Femur (tissue), 1 donor: ENCODE results near the gene KCNC1.

Experiments
- DNase-seq: peaks from one replicate; pipeline ENCODE4 v3.0.0-alpha.2; 2017

KCNC1 gene

DNA sequence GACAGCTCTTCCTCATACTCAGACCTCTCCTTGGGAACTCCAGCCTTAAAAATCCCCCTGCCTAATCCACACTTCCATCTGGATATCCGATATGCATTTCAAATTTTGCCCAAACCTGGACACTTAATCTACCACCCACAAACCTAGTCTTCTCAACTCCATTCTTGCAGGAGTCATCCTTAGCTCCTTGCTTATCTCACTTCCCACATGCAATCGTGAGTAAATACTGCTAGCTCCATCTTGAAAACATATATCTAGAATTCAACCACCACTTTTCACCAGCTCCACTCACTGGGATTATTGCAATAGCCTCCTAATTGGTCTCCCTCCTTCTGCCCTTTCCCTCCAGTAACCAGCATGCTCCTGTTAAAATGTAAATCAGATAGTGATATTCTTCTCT lies 17.8 kb upstream of the KCNC1 start:
- no peak for DNase-seq

DNA sequence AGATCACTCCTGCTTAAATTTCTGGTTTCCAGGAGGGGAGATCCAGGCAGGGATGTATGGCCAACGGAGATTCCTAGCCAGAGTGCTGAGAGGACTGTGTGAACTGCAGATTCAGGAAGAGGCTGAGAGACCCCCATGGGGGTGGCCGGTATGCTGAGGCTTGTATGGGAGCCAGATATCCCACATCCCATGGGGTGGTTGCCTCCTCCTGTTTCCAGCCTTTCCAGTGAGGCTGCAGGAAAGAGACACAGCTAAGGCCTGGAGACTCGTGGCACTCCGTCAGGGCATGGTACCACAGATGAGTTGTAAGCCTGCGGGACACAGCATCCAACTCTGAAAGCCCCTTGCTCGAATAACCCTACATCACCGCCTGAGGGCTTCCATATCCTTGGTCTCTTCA lies 16.6 kb upstream of the KCNC1 start:
- DNase-seq, result no peak

DNA sequence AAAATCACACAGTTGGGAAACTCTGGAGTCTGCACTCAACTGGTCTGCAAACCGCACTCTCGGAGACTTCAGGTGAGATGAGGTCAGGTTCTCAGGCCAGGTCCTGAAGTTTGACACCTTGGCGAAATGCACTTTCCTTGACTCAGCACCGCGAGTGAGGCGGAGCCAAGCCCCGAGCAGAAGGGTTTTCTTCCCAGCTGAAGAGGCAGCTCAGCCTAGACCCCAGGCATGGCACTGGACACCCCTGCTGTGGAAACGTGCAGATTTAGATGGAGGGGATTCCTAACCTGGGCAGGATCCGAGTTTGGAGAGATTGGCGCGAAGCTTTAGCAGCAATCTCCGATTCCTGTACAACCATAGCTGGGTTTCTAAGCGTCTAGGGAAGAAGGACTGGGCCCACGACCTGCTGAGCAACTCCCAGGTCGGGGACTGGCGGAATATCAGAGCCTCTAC lies 16.0 kb upstream of the KCNC1 start:
- DNase-seq, result no peak

DNA sequence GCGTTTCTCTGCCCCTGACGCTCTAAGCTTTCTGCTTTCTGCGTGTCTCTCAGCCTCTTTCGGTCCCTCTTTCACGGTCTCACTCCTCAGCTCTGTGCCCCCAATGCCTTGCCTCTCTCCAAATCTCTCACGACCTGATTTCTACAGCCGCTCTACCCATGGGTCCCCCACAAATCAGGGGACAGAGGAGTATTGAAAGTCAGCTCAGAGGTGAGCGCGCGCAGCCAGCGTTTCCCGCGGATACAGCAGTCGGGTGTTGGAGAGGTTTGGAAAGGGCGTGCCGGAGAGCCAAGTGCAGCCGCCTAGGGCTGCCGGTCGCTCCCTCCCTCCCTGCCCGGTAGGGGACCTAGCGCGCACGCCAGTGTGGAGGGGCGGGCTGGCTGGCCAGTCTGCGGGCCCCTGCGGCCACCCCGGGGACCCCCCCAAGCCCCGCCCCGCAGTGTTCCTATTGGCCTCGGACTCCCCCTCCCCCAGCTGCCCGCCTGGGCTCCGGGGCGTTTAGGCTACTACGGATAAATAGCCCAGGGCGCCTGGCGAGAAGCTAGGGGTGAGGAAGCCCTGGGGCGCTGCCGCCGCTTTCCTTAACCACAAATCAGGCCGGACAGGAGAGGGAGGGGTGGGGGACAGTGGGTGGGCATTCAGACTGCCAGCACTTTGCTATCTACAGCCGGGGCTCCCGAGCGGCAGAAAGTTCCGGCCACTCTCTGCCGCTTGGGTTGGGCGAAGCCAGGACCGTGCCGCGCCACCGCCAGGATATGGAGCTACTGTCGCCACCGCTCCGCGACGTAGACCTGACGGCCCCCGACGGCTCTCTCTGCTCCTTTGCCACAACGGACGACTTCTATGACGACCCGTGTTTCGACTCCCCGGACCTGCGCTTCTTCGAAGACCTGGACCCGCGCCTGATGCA lies 15.3 kb upstream of the KCNC1 start, which contains the start of gene MYOD1:
TSS of gene MYOD1 (plus strand) at position 544 of the 910 bp plus-strand sequence. CDS start at position 756, 212 bp downstream.
- peak; percentile 76 for DNase-seq

DNA sequence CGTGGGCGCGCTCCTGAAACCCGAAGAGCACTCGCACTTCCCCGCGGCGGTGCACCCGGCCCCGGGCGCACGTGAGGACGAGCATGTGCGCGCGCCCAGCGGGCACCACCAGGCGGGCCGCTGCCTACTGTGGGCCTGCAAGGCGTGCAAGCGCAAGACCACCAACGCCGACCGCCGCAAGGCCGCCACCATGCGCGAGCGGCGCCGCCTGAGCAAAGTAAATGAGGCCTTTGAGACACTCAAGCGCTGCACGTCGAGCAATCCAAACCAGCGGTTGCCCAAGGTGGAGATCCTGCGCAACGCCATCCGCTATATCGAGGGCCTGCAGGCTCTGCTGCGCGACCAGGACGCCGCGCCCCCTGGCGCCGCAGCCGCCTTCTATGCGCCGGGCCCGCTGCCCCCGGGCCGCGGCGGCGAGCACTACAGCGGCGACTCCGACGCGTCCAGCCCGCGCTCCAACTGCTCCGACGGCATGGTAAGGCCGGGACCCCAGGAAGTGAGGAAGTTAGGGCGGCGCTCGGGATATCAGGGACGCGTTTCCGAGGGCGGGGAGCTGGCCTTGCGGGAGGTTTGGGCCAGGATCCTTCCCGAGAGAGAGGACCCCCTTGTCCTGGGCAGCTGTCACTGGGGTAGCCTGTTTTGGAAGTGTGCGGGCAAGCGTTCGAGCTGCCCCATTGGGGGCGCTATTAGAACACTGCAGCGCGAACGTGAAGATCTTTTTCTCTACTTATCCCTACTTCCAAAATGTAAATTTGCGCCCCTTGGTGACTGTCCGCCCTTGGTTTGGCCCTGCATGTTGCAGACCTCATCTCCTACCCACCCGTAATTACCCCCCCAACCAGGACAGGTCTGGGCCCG lies 14.4 kb upstream of the KCNC1 start:
- no peak for DNase-seq

DNA sequence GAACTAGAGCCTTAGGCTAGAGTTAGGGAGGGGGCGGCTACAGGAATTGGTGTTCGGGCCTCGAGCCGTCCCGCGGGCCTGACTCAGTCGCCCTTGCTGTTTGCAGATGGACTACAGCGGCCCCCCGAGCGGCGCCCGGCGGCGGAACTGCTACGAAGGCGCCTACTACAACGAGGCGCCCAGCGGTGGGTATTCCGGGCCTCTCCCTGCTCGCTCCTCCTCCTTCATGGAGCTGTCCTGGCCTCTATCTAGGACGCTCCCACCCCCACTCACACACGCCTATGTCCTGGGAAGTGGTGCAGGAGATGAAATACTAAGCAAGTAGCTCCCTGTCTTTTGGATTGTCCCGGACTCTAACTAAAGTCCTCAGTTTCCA lies 13.8 kb upstream of the KCNC1 start:
- DNase-seq, result peak; percentile 35

DNA sequence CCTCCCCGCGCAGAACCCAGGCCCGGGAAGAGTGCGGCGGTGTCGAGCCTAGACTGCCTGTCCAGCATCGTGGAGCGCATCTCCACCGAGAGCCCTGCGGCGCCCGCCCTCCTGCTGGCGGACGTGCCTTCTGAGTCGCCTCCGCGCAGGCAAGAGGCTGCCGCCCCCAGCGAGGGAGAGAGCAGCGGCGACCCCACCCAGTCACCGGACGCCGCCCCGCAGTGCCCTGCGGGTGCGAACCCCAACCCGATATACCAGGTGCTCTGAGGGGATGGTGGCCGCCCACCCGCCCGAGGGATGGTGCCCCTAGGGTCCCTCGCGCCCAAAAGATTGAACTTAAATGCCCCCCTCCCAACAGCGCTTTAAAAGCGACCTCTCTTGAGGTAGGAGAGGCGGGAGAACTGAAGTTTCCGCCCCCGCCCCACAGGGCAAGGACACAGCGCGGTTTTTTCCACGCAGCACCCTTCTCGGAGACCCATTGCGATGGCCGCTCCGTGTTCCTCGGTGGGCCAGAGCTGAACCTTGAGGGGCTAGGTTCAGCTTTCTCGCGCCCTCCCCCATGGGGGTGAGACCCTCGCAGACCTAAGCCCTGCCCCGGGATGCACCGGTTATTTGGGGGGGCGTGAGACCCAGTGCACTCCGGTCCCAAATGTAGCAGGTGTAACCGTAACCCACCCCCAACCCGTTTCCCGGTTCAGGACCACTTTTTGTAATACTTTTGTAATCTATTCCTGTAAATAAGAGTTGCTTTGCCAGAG lies 13.2 kb upstream of the KCNC1 start:
- no peak for DNase-seq

DNA sequence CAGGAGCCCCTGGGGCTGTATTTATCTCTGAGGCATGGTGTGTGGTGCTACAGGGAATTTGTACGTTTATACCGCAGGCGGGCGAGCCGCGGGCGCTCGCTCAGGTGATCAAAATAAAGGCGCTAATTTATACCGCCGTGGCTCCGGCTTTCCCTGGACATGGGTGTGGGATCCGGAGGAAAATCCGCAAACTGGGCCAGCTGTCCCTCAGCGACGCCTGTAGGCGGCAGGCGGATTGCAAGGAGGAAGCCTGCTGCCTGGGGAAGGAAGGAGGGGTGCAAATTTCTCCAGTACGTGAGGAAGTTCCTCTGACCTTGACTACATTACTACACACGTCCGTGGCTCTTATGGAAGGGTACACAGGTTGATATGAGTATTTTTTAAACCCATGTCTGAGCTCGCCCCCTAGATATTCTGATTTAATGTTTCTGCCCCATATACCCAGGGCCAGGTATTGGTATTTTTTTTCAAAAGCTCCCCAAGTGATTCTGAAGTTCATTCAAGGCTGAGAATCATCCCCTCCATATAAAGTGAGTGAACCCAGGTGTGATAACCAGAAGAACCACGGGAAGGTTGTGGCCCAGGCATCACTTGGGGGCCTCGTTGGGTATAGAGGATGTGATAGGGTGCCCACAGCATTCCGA lies 12.5 kb upstream of the KCNC1 start:
- DNase-seq, result no peak

DNA sequence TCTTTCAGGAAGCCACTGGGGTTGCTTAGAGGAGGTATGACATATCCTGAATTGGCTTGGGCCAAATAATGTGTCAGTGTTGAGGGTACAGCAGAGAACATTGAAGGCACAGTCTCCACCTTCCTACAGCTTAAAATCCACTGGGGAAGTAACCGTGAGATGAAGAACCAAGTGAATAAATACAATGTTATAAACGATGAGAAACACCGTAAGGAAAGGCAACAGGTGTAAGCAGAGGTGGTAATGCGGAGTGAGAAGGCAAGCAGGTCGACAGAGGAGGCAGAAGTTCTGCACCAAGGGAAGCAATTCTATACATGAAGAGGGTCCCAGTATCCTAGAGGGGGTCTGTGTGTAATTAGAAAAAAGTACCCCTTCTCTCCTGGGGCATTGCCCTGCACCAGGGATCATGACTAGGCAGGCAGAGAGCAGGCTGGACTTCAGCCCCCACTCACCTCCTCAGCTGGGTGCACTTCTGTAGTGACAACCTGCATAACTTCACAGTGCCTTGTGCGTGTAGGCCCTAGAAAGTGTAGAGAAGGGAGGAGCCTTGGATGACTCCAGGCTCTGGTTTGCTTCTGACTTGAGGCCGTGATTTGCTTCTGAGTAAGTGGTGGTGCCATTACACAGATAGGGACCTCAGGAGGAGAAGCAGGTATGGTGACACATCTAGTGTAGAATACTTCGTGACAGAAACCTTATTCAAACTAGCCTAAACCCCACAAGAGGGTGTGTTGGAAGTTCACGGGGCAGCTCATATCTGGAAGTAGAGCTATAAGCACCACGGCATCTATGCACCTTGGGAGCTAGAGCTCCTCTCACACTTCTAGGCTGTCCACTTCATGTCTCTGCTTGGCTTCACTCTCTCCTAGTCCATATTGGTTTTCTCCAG lies 10.3 kb upstream of the KCNC1 start:
- no peak for DNase-seq

DNA sequence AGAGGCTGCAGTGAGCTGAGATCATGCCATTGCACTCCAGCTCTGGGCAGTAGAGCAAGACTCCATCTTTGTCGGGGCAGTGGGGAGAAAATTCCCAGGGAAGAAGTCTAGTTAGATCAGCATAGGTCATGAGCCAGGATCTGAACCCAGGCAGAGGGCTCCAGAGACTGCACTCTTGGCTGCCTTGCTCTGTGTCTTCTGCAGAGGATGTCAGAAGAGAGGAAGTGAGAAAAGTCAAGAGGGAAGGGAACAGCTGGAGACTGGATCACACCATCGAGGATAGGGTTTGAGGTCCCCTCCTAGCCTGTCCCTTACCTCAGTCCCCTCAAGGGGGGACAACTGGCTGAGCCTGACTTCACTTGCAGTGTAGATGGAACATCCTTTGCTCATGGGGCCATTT lies 9.4 kb upstream of the KCNC1 start:
- no peak for DNase-seq

DNA sequence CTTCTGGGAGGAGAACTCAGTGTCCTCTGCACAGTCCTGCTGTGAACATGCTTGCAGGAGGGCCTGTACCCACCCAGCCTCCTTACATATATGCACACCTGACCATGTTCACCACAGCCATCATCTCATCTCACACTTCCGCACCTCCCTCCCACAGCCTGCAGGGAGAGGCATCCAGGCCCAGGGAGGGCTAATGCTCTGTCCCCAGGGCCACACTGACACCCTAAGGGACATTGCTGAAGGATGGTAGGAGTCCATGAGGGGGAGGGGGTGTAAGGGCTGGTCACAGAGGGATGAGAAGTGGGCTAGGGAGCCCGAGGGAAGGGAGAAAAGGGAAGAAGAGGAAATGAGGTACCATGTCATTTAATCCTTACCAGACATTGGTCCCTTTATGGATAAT lies 4.4 kb upstream of the KCNC1 start:
- no peak for DNase-seq

DNA sequence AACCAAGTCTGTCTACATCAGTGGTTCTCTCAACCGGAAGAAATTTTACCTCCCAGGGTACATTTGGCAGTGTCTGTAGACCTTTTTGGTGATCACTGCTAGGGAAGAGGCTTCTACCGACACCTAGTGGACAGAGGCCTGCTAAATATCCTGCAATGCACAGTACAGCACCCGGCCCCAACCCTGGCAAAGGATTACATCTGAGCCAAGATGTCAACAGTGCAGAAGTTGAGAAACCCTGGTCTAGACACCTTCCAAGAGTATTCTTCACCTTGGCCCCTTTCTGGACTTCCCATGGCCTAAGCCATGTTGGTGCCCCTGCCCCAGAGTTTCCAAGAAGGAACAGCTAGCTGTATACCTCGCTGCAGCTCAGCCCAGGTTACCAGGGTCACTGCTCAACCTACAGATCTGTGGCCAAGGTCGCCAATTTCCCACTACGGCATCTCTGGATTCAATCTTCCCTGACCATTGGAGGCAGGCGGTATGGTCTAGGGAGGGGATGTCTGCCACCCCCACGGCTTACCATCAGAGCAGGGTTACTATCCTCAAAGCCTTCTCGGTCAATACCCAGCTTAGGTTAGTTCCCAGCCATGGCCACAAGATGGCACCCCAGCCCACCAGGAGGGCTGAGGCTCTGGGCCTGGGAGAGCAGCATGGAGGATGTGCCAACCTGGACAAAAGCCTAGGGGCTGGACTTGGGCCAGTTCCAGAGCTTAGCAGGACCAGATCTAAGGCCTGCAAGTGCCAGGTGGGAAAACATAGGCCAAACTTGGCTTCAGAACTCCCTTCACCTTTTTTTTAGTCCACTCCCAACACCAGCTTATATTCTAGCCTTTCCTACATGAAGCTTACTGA lies 3.7 kb upstream of the KCNC1 start:
- DNase-seq, result peak; percentile 84

DNA sequence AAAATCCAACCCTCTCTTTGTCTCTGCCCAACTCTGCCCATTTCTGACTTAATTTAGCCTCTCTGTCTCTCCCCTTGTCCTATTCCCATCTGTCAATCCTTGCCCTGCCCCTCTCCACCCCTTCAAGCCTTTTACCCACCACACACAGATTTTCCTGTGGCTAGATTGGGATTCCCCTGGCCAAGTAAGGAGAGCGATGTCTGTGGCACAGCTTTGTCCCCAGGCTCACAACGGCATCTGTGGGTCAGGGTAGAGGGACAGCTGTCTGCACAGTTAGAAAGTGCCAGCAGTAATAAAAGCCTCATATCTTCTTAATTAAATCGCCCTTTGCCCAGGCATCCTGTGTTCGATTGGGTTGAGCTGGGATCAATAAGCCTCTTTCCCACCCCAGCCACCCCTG lies 1.3 kb upstream of the KCNC1 start:
- no peak for DNase-seq

DNA sequence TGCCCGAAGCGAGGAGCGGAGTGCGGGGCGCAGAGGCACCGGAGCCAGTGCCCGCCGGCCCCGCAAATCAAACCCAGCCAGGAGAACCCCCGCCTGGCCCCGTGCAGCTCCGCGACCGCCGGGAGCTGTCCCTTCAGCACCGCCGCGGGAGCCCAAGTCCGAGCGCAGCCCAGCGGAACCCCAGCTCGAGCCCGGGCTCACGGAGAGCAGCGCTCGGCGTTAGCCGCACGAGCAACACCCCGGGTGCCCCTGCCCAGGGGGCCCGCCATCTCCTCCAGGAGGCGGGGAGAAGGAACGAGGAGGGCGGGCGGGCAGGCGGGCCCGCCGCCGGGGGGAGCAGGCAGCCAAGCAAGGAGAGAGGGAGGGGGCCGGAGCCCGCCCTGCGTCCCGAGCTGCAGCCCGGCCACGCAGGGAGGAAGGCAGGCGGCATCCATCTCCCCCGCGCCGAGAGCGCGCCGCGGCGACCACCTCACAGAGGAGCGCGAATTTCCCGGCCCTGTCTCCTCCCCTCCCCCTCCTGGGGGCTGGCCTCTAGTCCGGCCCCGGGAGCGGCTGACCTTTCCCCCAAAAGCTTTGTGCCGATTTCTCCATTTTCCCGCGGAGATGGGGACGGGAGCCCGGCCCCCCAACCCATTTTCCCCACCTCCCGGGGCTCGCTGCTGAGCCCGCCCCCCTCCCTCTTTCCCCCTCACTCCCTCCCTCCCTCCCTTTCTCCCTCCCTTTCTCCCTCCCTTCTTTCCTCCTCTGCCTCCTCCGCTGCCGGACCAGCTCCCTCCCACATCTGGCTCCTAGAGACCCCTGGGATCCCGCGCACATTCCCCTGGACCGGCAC lies 621 bp downstream of the KCNC1 start:
- peak; percentile 87 for DNase-seq

DNA sequence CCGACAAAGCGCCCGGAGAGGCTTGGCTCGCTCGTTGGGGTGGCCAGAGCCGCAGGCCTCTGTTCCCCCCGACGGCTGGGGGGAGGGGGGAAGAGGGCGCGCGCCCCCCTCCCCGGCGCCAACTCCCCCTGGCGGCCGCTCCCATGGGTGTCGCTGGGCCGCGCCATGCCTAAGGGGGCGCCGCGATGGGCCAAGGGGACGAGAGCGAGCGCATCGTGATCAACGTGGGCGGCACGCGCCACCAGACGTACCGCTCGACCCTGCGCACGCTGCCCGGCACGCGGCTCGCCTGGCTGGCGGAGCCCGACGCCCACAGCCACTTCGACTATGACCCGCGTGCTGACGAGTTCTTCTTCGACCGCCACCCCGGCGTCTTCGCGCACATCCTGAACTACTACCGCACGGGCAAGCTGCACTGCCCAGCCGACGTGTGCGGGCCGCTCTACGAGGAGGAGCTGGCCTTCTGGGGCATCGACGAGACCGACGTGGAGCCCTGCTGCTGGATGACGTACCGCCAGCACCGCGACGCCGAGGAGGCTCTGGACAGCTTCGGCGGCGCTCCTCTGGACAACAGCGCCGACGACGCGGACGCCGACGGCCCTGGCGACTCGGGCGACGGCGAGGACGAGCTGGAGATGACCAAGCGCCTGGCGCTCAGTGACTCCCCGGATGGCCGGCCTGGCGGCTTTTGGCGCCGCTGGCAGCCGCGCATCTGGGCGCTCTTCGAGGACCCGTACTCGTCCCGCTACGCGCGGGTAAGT lies 1.4 kb downstream of the KCNC1 start:
- DNase-seq, result no peak

DNA sequence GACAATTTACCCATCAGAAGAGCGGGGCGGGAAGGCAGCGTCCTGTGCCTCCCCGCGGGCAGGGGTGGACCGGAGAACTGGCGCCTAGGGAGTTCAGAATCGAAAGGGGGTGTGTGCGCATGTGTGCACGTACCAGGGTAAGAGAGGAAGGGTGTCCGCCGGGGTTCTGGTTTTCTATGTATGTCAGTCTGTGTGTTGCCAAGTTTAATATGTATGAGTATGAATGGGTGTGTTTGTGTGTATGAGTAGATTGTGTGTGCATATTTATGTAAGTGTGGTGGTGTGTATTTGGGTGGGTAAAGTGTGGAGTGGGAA lies 2.0 kb downstream of the KCNC1 start:
- DNase-seq, result no peak

DNA sequence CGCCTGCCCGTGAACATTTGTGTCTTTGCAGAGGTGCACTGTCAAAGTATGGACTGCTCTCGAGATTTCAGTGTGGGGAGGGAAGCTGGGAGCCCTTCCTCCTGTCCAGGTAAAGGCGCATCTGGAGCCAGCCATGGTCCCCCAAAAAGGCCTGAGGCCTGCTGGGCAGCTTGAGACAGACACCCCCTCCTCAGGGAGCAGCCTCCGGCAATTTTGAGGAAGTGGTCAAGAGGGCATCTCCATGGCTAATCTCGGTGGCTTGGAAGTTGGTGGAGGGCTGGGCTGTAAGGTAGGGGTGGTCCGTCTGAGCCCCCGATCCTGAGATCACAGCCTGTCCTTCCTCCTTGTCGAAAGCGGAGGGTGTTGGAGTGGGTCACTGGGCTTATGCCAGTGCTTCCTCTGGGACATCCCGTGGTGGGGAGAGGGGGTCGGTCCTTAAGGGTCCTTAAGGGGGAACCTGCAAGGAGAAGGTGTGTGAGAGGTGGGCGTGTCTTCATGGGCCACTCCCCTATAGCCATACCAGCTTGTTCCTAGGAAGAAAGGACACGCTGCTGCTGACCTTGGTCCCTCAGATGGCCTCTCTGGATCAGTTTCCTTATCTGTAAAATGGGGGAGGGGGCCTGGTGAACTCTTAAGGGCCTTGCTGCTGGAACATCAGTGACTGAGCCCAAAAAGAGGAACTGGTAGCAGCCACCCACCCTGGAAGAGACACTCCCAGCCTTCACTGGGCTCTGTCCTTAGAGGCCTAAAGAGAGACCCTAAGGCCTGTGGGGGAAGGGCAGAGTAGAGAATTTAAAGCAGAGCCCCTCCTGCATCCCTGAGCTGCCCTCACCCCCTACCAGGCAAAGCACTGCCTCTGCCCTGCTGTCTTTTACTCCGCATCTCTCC lies 2.6 kb downstream of the KCNC1 start:
- no peak for DNase-seq
